WTC11 (cell line): ENCODE data around the gene ADGRF5. TPM values are rescaled to one million over a fixed set of nuclear protein-coding genes. Genes with fewer than 3 reads are reported as not detected.

Experiments
- ATAC-seq: fragments of 200-7000 bp; cut with Tn5 transposase; 2 replicates; pipeline ENCODE4 v1.10.0; 2021; ENCODE audit warnings: mild to moderate bottlenecking, moderate library complexity
- CTCF ChIA-PET: fragments of 300-600 bp; sonication (Branson Sonifier 250); formaldehyde crosslinking; loops from one replicate; lab custom pipeline; 2021; ENCODE audit warnings: antibody characterized with exemption; lab: Charles Lee
- POLR2A ChIA-PET: fragments of 350-600 bp; sonication (Branson Sonifier 250); formaldehyde crosslinking; loops from one replicate; lab custom pipeline; 2021; ENCODE audit warnings: antibody characterized with exemption; lab: Charles Lee
- DNase-seq: peaks from one replicate; pipeline ENCODE4 v3.0.0; 2021; ENCODE audit warnings: low spot score
- H3K27ac Mint-ChIP-seq: 2 replicates; pipeline ENCODE4 v1.8.0; 2021; ENCODE audit warnings: mixed read lengths
- H3K27me3 Mint-ChIP-seq: 2 replicates; pipeline ENCODE4 v1.8.0; 2021; ENCODE audit warnings: low read depth, mild to moderate bottlenecking, moderate library complexity, mixed read lengths
- H3K36me3 Mint-ChIP-seq: 2 replicates; pipeline ENCODE4 v1.8.0; 2021; ENCODE audit warnings: mixed read lengths
- H3K4me1 Mint-ChIP-seq: 2 replicates; pipeline ENCODE4 v1.8.0; 2022; ENCODE audit warnings: mixed read lengths
- H3K4me3 Mint-ChIP-seq: 2 replicates; pipeline ENCODE4 v1.8.0; 2021; ENCODE audit warnings: mild to moderate bottlenecking, moderate library complexity, mixed read lengths
- H3K9me3 Mint-ChIP-seq: 2 replicates; pipeline ENCODE4 v1.8.0; 2021; ENCODE audit warnings: mixed read lengths
- AR ChIP-seq: fragments of 250-450 bp; sonication (Bioruptor Pico); IDR thresholded peaks from 2 replicates; pipeline ENCODE4 v1.9.0; 2021; ENCODE audit warnings: mild to moderate bottlenecking
- ATF3 ChIP-seq: sonication (generic); formaldehyde crosslinking; conservative IDR thresholded peaks from 2 replicates; pipeline ENCODE4 v1.8.1; 2022; ENCODE audit warnings: mild to moderate bottlenecking, missing genetic modification reagents
- CDX4 ChIP-seq: fragments of 250-450 bp; sonication (Bioruptor Pico); IDR thresholded peaks from 2 replicates; pipeline ENCODE4 v1.9.0; 2021; ENCODE audit warnings: moderate library complexity, mild to moderate bottlenecking, inconsistent platforms, borderline replicate concordance
- E2F1 ChIP-seq: sonication (generic); formaldehyde crosslinking; IDR thresholded peaks from 2 replicates; pipeline ENCODE4 v1.8.0; 2022; ENCODE audit warnings: mild to moderate bottlenecking, missing genetic modification reagents
- E2F4 ChIP-seq: sonication (generic); formaldehyde crosslinking; IDR thresholded peaks from 2 replicates; pipeline ENCODE4 v1.8.1; 2022; ENCODE audit warnings: low read depth, mild to moderate bottlenecking, moderate library complexity, missing genetic modification reagents, borderline replicate concordance
- ELF4 ChIP-seq: sonication (generic); formaldehyde crosslinking; IDR thresholded peaks from 2 replicates; pipeline ENCODE4 v1.8.1; 2022; ENCODE audit warnings: low read depth, mild to moderate bottlenecking, moderate library complexity, missing genetic modification reagents
- ESRRA ChIP-seq: sonication (generic); formaldehyde crosslinking; IDR thresholded peaks from 2 replicates; pipeline ENCODE4 v1.8.1; 2022; ENCODE audit warnings: mild to moderate bottlenecking, missing genetic modification reagents, borderline replicate concordance
- HMGXB4 ChIP-seq: sonication (generic); formaldehyde crosslinking; IDR thresholded peaks from 2 replicates; pipeline ENCODE4 v1.8.1; 2023; ENCODE audit warnings: mild to moderate bottlenecking, moderate library complexity, missing genetic modification reagents
- PREB ChIP-seq: sonication (generic); formaldehyde crosslinking; IDR thresholded peaks from 2 replicates; pipeline ENCODE4 v1.8.1; 2022; ENCODE audit warnings: mild to moderate bottlenecking, missing genetic modification reagents, moderate library complexity, borderline replicate concordance
- PRRX2 ChIP-seq: fragments of 250-450 bp; sonication (Bioruptor Pico); IDR thresholded peaks from 2 replicates; pipeline ENCODE4 v1.8.0; 2021; ENCODE audit warnings: mild to moderate bottlenecking
- RELA ChIP-seq: sonication (generic); formaldehyde crosslinking; IDR thresholded peaks from 2 replicates; pipeline ENCODE4 v1.8.1; 2022; ENCODE audit warnings: missing genetic modification reagents, mild to moderate bottlenecking, borderline replicate concordance
- ZBTB43 ChIP-seq: sonication (generic); formaldehyde crosslinking; IDR thresholded peaks from 2 replicates; pipeline ENCODE4 v1.8.1; 2023; ENCODE audit warnings: mild to moderate bottlenecking, missing genetic modification reagents
- ZMAT4 ChIP-seq: fragments of 250-450 bp; sonication (Bioruptor Pico); IDR thresholded peaks from 2 replicates; pipeline ENCODE4 v1.9.0; 2021; ENCODE audit warnings: mild to moderate bottlenecking
- ZNF219 ChIP-seq: sonication (generic); formaldehyde crosslinking; IDR thresholded peaks from 2 replicates; pipeline ENCODE4 v1.8.0; 2023; ENCODE audit warnings: missing genetic modification reagents, mild to moderate bottlenecking, borderline replicate concordance
- ZNF396 ChIP-seq: fragments of 250-450 bp; sonication (Bioruptor Pico); IDR thresholded peaks from 2 replicates; pipeline ENCODE4 v1.8.0; 2021; ENCODE audit warnings: mild to moderate bottlenecking, moderate library complexity, borderline replicate concordance
- total RNA-seq: library from RNA; stranded (reverse); gene quantifications from 3 replicates; pipeline ENCODE4 v1.2.3, GENCODE V29; 2021

ADGRF5 gene
- total RNA-seq, 1 experiment from 2014 or later = 0.24 TPM

GRCh38 chr6:46903175-46903574 lies 18.6 kb downstream of the ADGRF5 start:
- Mint-ChIP-seq H3K4me1 (peaks cover 22% of the 10 kb centered on the region), H3K36me3 (no peaks in the 10 kb centered on the region), H3K27me3 (no peaks in the 10 kb centered on the region), H3K4me3 (no peak overlapping the region), H3K9me3 (no peaks in the 10 kb centered on the region), H3K27ac (no peak overlapping the region)
- DNase-seq (peak; percentile 13), ATAC-seq (no peak; the same call in 1 of the 2 replicates)
- ChIA-PET POLR2A (no interaction called here), CTCF (interaction anchor here (1.0 to 1.4 kb wide), 3 partner anchors 14 to 54 kb away, joined by 3 to 4 read pairs (median 3); no protein-coding TSS in a partner anchor)
- TF ChIP-seq HMGXB4 (no peak), ELF4 (CRISPR knock-in tag) (no peak), ESRRA (no peak)

- ChIA-PET CTCF (no interaction called here), POLR2A (no interaction called here)
- Mint-ChIP-seq H3K9me3 (no peaks in the 10 kb centered on the region), H3K27me3 (no peaks in the 10 kb centered on the region), H3K4me3 (no peak overlapping the region), H3K36me3 (no peaks in the 10 kb centered on the region), H3K4me1 (peaks cover 21% of the 10 kb centered on the region), H3K27ac (no peak overlapping the region)
- ATAC-seq (no peak), DNase-seq (no peak)
- TF ChIP-seq E2F4 (CRISPR knock-in tag) = no peak
Measured at GRCh38 chr6:46901882-46902314, 19.8 kb downstream of the ADGRF5 start.

GRCh38 chr6:46900266-46900665 lies 21.5 kb downstream of the ADGRF5 start:
- ChIA-PET CTCF (no interaction called here), POLR2A (no interaction called here)
- Mint-ChIP-seq H3K4me1 (peaks cover 21% of the 10 kb centered on the region), H3K4me3 (no peak overlapping the region), H3K9me3 (no peaks in the 10 kb centered on the region), H3K27ac (no peak overlapping the region), H3K36me3 (no peaks in the 10 kb centered on the region), H3K27me3 (no peaks in the 10 kb centered on the region)
- ATAC-seq (no peak), DNase-seq (no peak)
- TF ChIP-seq ZNF396 (CRISPR knock-in tag) (no peak), ZBTB43 (CRISPR knock-in tag) (no peak), ZNF219 (CRISPR knock-in tag) (no peak), ZMAT4 (no peak), CDX4 (no peak), ATF3 (CRISPR knock-in tag) (no peak), PREB (CRISPR knock-in tag) (no peak), PRRX2 (CRISPR knock-in tag) (no peak), RELA (CRISPR knock-in tag) (no peak), AR (no peak), E2F1 (CRISPR knock-in tag) (no peak)
